HCT116 (cell line): Measurements from ENCODE around the gene PRPF19. TPM values are rescaled to one million over a fixed set of nuclear protein-coding genes. Genes with fewer than 3 reads are reported as not detected.

Experiments used
- ATAC-seq: fragments of 200-7000 bp; cut with Tn5 transposase; 2 replicates; pipeline ENCODE4 v1.9.1; 2020; ENCODE audit warnings: mild to moderate bottlenecking, moderate library complexity
- BruUV-seq: library from RNA; stranded (reverse); fragments of 400-500 nt; replicated peaks from 2 replicates; lab custom pipeline; 2021; lab: Mats Ljungman, UMichigan
- CTCF ChIA-PET: fragments of 300-600 bp; sonication (Branson Sonifier 250); formaldehyde crosslinking; loops from one replicate; lab custom pipeline; 2021; ENCODE audit warnings: antibody characterized with exemption; lab: Charles Lee
- POLR2A ChIA-PET: fragments of 300-600, 350-600 bp; sonication (Branson Sonifier 250); formaldehyde crosslinking; loops from one replicate; lab custom pipeline; 2021; ENCODE audit warnings: antibody characterized with exemption; lab: Charles Lee
- RAD21 ChIA-PET, 2 experiments: fragments of 300-600 bp; sonication (Branson Sonifier 250); formaldehyde crosslinking; loops; one replicate each; lab custom pipeline; 2023; ENCODE audit warnings: low total read pairs in 2 of 2; ENCODE audit not compliant: uncharacterized antibody in 2 of 2, unreplicated experiment in 2 of 2, low non-redundant PET in 1 of 2; lab: Charles Lee
- DNase-seq: peaks from one replicate; pipeline ENCODE4 v3.0.0-alpha.2; 2010; ENCODE audit warnings: low read depth, low spot score
- H2AFZ ChIP-seq: fragments of 200-600 bp; shearing (Covaris generic), sonication (generic); 2 replicates; pipeline ENCODE4 v1.6.1; 2017; ENCODE audit warnings: low read depth, mixed run types, mixed read lengths, antibody characterized with exemption, low read length; ENCODE audit not compliant: poor library complexity, severe bottlenecking
- H3K27ac ChIP-seq: 2 replicates; pipeline ENCODE4 v1.5.1; 2012; ENCODE audit warnings: low read depth, low read length
- H3K27me3 ChIP-seq: fragments of 200-600 bp; sonication (generic); 2 replicates; pipeline ENCODE4 v1.6.1; 2016; ENCODE audit warnings: mixed run types, low read length, mixed read lengths; ENCODE audit not compliant: insufficient read depth
- H3K36me3 ChIP-seq, 2 experiments: fragments of 200-500 bp in 1 of 2; fragments of 200-600 bp in 1 of 2; sonication (Bioruptor generic) in 1 of 2; sonication (generic) in 1 of 2; 2 replicates each; pipeline versions ENCODE4 v1.5.1 to v1.6.1; 2014 to 2016; ENCODE audit warnings: low read length in 2 of 2, inconsistent platforms in 1 of 2, mixed read lengths in 1 of 2, mixed run types in 1 of 2; ENCODE audit not compliant: insufficient read depth in 2 of 2, control insufficient read depth in 1 of 2
- H3K4me1 ChIP-seq, 2 experiments: fragments of 200-600 bp in 1 of 2; sonication (generic) in 1 of 2; 2 replicates each; pipeline versions ENCODE4 v1.5.1 to v1.6.1; 2012 to 2017; ENCODE audit warnings: low read length in 2 of 2, inconsistent platforms in 1 of 2, mild to moderate bottlenecking in 1 of 2, mixed read lengths in 1 of 2, mixed run types in 1 of 2, moderate library complexity in 1 of 2; ENCODE audit not compliant: insufficient read depth in 2 of 2, control insufficient read depth in 1 of 2
- H3K4me2 ChIP-seq: fragments of 200-600 bp; sonication (generic); 2 replicates; pipeline ENCODE4 v1.6.1; 2017; ENCODE audit warnings: mixed run types, low read length, mixed read lengths
- H3K4me3 ChIP-seq, 2 experiments: fragments of 200-600 bp in 1 of 2; sonication (generic) in 1 of 2; replicated peaks in 1 of 2; 2 replicates each; pipeline ENCODE4 v1.5.1; 2011 to 2016; ENCODE audit warnings: low read length in 2 of 2, control low read depth in 1 of 2, low read depth in 1 of 2, mild to moderate bottlenecking in 1 of 2, mixed read lengths in 1 of 2, mixed run types in 1 of 2
- H3K79me2 ChIP-seq: fragments of 200-600 bp; sonication (generic); 2 replicates; pipeline ENCODE4 v1.6.1; 2017; ENCODE audit warnings: mild to moderate bottlenecking, mixed run types, low read length, moderate library complexity, mixed read lengths; ENCODE audit not compliant: insufficient read depth
- H3K9ac ChIP-seq: fragments of 200-600 bp; sonication (generic); 2 replicates; pipeline ENCODE4 v1.6.1; 2016; ENCODE audit warnings: low read length, mixed read lengths
- H3K9me2 ChIP-seq: fragments of 200-600 bp; sonication (generic), shearing (Covaris generic); 2 replicates; pipeline ENCODE4 v1.6.1; 2017; ENCODE audit warnings: mixed run types, mild to moderate bottlenecking, moderate library complexity; ENCODE audit not compliant: insufficient read depth
- H3K9me3 ChIP-seq, 2 experiments: fragments of 200-500 bp in 1 of 2; fragments of 200-600 bp in 1 of 2; sonication (Bioruptor generic) in 1 of 2; sonication (generic) in 1 of 2; 2 replicates each; pipeline ENCODE4 v1.6.1; 2014 to 2017; ENCODE audit warnings: low read length in 2 of 2, mixed read lengths in 2 of 2, inconsistent platforms in 1 of 2, low read depth in 1 of 2, mild to moderate bottlenecking in 1 of 2, mixed run types in 1 of 2, moderate library complexity in 1 of 2; ENCODE audit not compliant: control insufficient read depth in 1 of 2, insufficient read depth in 1 of 2
- H4K20me1 ChIP-seq: fragments of 200-600 bp; sonication (generic), shearing (Covaris generic); 2 replicates; pipeline ENCODE4 v1.6.1; 2017; ENCODE audit warnings: mixed run types, mild to moderate bottlenecking, moderate library complexity; ENCODE audit not compliant: insufficient read depth
- CEBPB ChIP-seq: IDR thresholded peaks from 2 replicates; pipeline ENCODE4 v1.6.1; 2012; ENCODE audit warnings: low read depth
- EGR1 ChIP-seq: IDR thresholded peaks from 2 replicates; pipeline ENCODE4 v1.6.1; 2012; ENCODE audit warnings: low read depth
- ELF1 ChIP-seq: IDR thresholded peaks from 2 replicates; pipeline ENCODE4 v1.6.1; 2012; ENCODE audit warnings: low read depth, borderline replicate concordance
- EZH2phosphoT487 ChIP-seq: fragments of 200-600 bp; IDR thresholded peaks from 2 replicates; pipeline ENCODE4 v1.6.1; 2018; ENCODE audit warnings: antibody characterized with exemption, borderline replicate concordance
- FOSL1 ChIP-seq: IDR thresholded peaks from 2 replicates; pipeline ENCODE4 v1.6.1; 2012; ENCODE audit warnings: low read depth
- JUND ChIP-seq: IDR thresholded peaks from 2 replicates; pipeline ENCODE4 v1.6.1; 2012
- POLR2A ChIP-seq: IDR thresholded peaks from 2 replicates; pipeline ENCODE4 v1.7.0; 2011; ENCODE audit warnings: borderline replicate concordance; ENCODE audit not compliant: insufficient read depth, insufficient read length; ENCODE audit errors: extremely low read depth
- RAD21 ChIP-seq: IDR thresholded peaks from 2 replicates; pipeline ENCODE4 v1.6.1; 2012; ENCODE audit warnings: low read depth, mild to moderate bottlenecking
- SRF ChIP-seq: IDR thresholded peaks from 2 replicates; pipeline ENCODE4 v1.6.1; 2012; ENCODE audit warnings: low read depth
- TCF7L2 ChIP-seq: IDR thresholded peaks from 2 replicates; pipeline ENCODE4 v1.7.0; 2011; ENCODE audit warnings: borderline replicate concordance, inconsistent platforms; ENCODE audit not compliant: insufficient read depth, insufficient read length; ENCODE audit errors: extremely low read depth
- ZFX ChIP-seq: fragments of 450-650 bp; IDR thresholded peaks from 2 replicates; pipeline ENCODE4 v1.6.1; 2017
- ZNF274 ChIP-seq: fragments of 200-500 bp; sonication (Bioruptor generic); IDR thresholded peaks from 2 replicates; pipeline ENCODE4 v1.6.1; 2014; ENCODE audit warnings: mild to moderate bottlenecking, low read depth, low read length, inconsistent platforms
- intact Hi-C: fragments of 100-400 bp; cut with micrococcal nuclease; formaldehyde crosslinking; loops from 2 replicates; pipeline ENCODE4 v1.10.0; 2022
- total RNA-seq: library from RNA; stranded (reverse); gene quantifications from one replicate; pipeline ENCODE4 v1.2.1, GENCODE V29; 2021; ENCODE audit not compliant: unreplicated experiment
- TF ChIP-seq, protein P1 (sequence below): IDR thresholded peaks from 2 replicates; pipeline ENCODE4 v1.6.1; 2011; ENCODE audit warnings: mild to moderate bottlenecking, low read length, moderate library complexity; ENCODE audit not compliant: insufficient replicate concordance; ENCODE audit errors: extremely low read depth
- TF ChIP-seq, protein P2 (sequence below): IDR thresholded peaks from 2 replicates; pipeline ENCODE4 v1.6.1; 2012; ENCODE audit warnings: low read depth
- TF ChIP-seq, protein P3 (sequence below), 3 experiments: fragments of 200-600 bp in 1 of 3; sonication (generic) in 1 of 3; IDR thresholded peaks in 2 of 3; conservative IDR thresholded peaks in 1 of 3; 2 replicates each; pipeline ENCODE4 v1.5.1; 2012 to 2017; ENCODE audit warnings: low read depth in 2 of 3, low read length in 2 of 3, antibody characterized with exemption in 1 of 3, borderline replicate concordance in 1 of 3, control low read depth in 1 of 3, mild to moderate bottlenecking in 1 of 3, mixed read lengths in 1 of 3, mixed run types in 1 of 3, moderate library complexity in 1 of 3; ENCODE audit not compliant: insufficient read depth in 1 of 3
- TF ChIP-seq, protein P4 (sequence below): IDR thresholded peaks from 2 replicates; pipeline ENCODE4 v1.6.1; 2012

The PRPF19 gene
- total RNA-seq, 1 experiment from 2014 or later: 156 TPM

DNA sequence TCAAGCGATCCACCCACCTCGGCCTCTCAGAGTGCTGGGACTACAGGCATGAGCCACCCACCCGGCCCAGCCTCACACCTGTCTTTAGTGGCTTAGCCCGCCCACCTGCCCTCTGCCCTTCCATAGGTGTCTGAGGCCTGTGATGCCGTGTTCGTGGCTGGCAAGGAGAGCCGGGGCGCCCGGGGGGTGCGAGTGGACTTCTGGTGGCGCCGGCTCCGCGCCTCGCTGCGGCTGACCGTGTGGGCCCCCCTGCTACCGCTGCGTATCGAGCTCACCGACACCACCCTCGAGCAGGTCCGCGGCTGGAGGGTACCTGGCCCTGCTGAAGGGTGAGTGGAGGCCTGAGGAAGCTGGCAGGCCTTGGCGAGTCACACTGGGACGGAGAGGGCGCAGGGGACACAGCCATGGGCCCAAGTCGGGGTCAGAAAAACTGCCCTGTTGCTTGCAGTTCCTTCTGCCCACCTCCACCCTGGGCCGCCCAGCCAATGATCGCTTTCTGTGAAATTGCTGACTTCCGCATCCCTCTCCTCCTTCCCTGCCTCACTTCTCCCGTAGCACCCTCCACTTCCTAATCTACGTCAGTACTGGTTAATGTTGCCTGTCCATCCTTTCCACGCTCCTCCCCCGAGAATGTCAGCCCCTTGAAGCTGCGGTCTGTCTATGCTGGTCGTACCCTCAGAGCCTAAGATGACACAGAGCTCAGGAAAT lies 27.2 kb upstream of the PRPF19 start:
- Histone ChIP-seq H3K4me2 (no peak overlapping the region), H3K9me2 (no peaks in the 10 kb centered on the region), H3K27me3 (no peaks in the 10 kb centered on the region), H3K4me3 (no peak overlapping the region), H3K4me1 (no peaks in the 10 kb centered on the region), H3K27ac (no peak overlapping the region), H2AFZ (no peak overlapping the region), H3K9ac (no peak overlapping the region), H3K79me2 (no peaks in the 10 kb centered on the region), H3K9me3 (no peaks in the 10 kb centered on the region), H3K36me3 (peaks cover 8 to 15% of the 10 kb centered on the region in 2 experiments; a peak in 3 of 4 replicates), H4K20me1 (no peaks in the 10 kb centered on the region)
- TF ChIP-seq, protein P1, sequence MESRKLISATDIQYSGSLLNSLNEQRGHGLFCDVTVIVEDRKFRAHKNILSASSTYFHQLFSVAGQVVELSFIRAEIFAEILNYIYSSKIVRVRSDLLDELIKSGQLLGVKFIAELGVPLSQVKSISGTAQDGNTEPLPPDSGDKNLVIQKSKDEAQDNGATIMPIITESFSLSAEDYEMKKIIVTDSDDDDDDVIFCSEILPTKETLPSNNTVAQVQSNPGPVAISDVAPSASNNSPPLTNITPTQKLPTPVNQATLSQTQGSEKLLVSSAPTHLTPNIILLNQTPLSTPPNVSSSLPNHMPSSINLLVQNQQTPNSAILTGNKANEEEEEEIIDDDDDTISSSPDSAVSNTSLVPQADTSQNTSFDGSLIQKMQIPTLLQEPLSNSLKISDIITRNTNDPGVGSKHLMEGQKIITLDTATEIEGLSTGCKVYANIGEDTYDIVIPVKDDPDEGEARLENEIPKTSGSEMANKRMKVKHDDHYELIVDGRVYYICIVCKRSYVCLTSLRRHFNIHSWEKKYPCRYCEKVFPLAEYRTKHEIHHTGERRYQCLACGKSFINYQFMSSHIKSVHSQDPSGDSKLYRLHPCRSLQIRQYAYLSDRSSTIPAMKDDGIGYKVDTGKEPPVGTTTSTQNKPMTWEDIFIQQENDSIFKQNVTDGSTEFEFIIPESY: no peak
- TF ChIP-seq EZH2phosphoT487 (no peak), TCF7L2 (no peak), JUND (no peak), ZFX (no peak), POLR2A (no peak), ZNF274 (no peak), FOSL1 (no peak), CEBPB (no peak), SRF (no peak), ELF1 (no peak), EGR1 (no peak), RAD21 (no peak)
- TF ChIP-seq, protein P2, sequence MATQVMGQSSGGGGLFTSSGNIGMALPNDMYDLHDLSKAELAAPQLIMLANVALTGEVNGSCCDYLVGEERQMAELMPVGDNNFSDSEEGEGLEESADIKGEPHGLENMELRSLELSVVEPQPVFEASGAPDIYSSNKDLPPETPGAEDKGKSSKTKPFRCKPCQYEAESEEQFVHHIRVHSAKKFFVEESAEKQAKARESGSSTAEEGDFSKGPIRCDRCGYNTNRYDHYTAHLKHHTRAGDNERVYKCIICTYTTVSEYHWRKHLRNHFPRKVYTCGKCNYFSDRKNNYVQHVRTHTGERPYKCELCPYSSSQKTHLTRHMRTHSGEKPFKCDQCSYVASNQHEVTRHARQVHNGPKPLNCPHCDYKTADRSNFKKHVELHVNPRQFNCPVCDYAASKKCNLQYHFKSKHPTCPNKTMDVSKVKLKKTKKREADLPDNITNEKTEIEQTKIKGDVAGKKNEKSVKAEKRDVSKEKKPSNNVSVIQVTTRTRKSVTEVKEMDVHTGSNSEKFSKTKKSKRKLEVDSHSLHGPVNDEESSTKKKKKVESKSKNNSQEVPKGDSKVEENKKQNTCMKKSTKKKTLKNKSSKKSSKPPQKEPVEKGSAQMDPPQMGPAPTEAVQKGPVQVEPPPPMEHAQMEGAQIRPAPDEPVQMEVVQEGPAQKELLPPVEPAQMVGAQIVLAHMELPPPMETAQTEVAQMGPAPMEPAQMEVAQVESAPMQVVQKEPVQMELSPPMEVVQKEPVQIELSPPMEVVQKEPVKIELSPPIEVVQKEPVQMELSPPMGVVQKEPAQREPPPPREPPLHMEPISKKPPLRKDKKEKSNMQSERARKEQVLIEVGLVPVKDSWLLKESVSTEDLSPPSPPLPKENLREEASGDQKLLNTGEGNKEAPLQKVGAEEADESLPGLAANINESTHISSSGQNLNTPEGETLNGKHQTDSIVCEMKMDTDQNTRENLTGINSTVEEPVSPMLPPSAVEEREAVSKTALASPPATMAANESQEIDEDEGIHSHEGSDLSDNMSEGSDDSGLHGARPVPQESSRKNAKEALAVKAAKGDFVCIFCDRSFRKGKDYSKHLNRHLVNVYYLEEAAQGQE: no peak
- TF ChIP-seq, protein P3, sequence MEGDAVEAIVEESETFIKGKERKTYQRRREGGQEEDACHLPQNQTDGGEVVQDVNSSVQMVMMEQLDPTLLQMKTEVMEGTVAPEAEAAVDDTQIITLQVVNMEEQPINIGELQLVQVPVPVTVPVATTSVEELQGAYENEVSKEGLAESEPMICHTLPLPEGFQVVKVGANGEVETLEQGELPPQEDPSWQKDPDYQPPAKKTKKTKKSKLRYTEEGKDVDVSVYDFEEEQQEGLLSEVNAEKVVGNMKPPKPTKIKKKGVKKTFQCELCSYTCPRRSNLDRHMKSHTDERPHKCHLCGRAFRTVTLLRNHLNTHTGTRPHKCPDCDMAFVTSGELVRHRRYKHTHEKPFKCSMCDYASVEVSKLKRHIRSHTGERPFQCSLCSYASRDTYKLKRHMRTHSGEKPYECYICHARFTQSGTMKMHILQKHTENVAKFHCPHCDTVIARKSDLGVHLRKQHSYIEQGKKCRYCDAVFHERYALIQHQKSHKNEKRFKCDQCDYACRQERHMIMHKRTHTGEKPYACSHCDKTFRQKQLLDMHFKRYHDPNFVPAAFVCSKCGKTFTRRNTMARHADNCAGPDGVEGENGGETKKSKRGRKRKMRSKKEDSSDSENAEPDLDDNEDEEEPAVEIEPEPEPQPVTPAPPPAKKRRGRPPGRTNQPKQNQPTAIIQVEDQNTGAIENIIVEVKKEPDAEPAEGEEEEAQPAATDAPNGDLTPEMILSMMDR (IDR thresholded peaks at IDR 0.05 in 2 of 3, conservative IDR thresholded peaks at IDR 0.05 in 1 of 3; ENCODE audit: borderline replicate concordance in 1 of 3, insufficient read depth in 1 of 3, low read depth in 2 of 3, low read length in 2 of 3): no peak
- TF ChIP-seq, protein P4, sequence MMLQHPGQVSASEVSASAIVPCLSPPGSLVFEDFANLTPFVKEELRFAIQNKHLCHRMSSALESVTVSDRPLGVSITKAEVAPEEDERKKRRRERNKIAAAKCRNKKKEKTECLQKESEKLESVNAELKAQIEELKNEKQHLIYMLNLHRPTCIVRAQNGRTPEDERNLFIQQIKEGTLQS: no peak
- no peak for DNase-seq
- intact Hi-C loops: no loop called here
- ATAC-seq: no peak
- no TSS peak for BruUV-seq
- RAD21 ChIA-PET: no interaction called here
- POLR2A ChIA-PET: no interaction called here
- CTCF ChIA-PET: no interaction called here
